Inflammatory macrophage (primary cell): ENCODE data around the gene C5AR1.
"Not testable (repeated sequence)": the region's sequence is repeated elsewhere in the genome, so short reads cannot be mapped to it uniquely, and the experiment has no call there.

Source experiments
- DNase-seq, 2 donors: peaks; one replicate each; pipeline ENCODE4 v3.0.0-alpha.2; 2020 to 2022

The C5AR1 gene

GRCh38 chr19:47331931-47332547 is 22.4 kb downstream of the C5AR1 start, which contains the start of gene C5AR2:
Gene C5AR2, plus strand, starts transcription at chr19:47332175. Its CDS starts 8,625 bp downstream, at chr19:47340800.
- peak; percentile 67 to 70 for DNase-seq

- DNase-seq = peak; percentile 80 to 90
Measured at GRCh38 chr19:47336765-47337718, 27.4 kb downstream of the C5AR1 start.

- no peak for DNase-seq
Measured at GRCh38 chr19:47339196-47339880, 29.7 kb downstream of the C5AR1 start.

GRCh38 chr19:47340477-47341208 is 31.0 kb downstream of the C5AR1 start:
- no peak for DNase-seq

- DNase-seq = no peak
Measured at GRCh38 chr19:47341734-47342133, 32.1 kb downstream of the C5AR1 start.

- no peak for DNase-seq
Measured at GRCh38 chr19:47343194-47343802, 33.6 kb downstream of the C5AR1 start.

GRCh38 chr19:47344425-47344824 is 34.8 kb downstream of the C5AR1 start:
- no peak for DNase-seq

- not testable (repeated sequence) for DNase-seq
Measured at GRCh38 chr19:47346024-47346423, 36.4 kb downstream of the C5AR1 start.

- DNase-seq = peak; percentile 100
Measured at GRCh38 chr19:47348819-47349795, 39.4 kb downstream of the C5AR1 start, which contains the start of gene DHX34. Gene DHX34, plus strand, starts transcription at chr19:47349315. Its CDS starts 3,716 bp downstream, at chr19:47353031.

- no peak for DNase-seq
Measured at GRCh38 chr19:47350630-47351029, 41.0 kb downstream of the C5AR1 start.

GRCh38 chr19:47351548-47351947 is 41.9 kb downstream of the C5AR1 start:
- DNase-seq = peak; percentile 26 to 40

GRCh38 chr19:47352095-47352494 is 42.4 kb downstream of the C5AR1 start:
- DNase-seq = peak in 1 of 2 donors; percentile 39

GRCh38 chr19:47353307-47353712 is 43.6 kb downstream of the C5AR1 start:
- DNase-seq = no peak

- DNase-seq = no peak
Measured at GRCh38 chr19:47356900-47357299, 47.2 kb downstream of the C5AR1 start.

- no peak for DNase-seq
Measured at GRCh38 chr19:47357788-47358680, 48.4 kb downstream of the C5AR1 start.

GRCh38 chr19:47358936-47359335 is 49.3 kb downstream of the C5AR1 start:
- no peak for DNase-seq

GRCh38 chr19:47362321-47362720 is 52.7 kb downstream of the C5AR1 start:
- DNase-seq = no peak

- peak; percentile 61 to 90 for DNase-seq
Measured at GRCh38 chr19:47363758-47364531, 54.3 kb downstream of the C5AR1 start.

GRCh38 chr19:47365455-47365854 is 55.8 kb downstream of the C5AR1 start:
- DNase-seq = not testable (repeated sequence)
